ENCODE data around the gene KAZN.

Gene KAZN

GRCh38 chr1:14901371-14901954, 303.0 kb downstream of the KAZN start:
- H3K4me3 ChIP-seq (ENCODE audit: control insufficient read depth, low read depth, low read length), result no peak overlapping the region
- TF ChIP-seq, protein P1, sequence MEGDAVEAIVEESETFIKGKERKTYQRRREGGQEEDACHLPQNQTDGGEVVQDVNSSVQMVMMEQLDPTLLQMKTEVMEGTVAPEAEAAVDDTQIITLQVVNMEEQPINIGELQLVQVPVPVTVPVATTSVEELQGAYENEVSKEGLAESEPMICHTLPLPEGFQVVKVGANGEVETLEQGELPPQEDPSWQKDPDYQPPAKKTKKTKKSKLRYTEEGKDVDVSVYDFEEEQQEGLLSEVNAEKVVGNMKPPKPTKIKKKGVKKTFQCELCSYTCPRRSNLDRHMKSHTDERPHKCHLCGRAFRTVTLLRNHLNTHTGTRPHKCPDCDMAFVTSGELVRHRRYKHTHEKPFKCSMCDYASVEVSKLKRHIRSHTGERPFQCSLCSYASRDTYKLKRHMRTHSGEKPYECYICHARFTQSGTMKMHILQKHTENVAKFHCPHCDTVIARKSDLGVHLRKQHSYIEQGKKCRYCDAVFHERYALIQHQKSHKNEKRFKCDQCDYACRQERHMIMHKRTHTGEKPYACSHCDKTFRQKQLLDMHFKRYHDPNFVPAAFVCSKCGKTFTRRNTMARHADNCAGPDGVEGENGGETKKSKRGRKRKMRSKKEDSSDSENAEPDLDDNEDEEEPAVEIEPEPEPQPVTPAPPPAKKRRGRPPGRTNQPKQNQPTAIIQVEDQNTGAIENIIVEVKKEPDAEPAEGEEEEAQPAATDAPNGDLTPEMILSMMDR (conservative IDR thresholded peaks at IDR 0.05; ENCODE audit: control insufficient read depth, insufficient read depth, low read depth, low read length), result no peak
- DNase-seq (ENCODE audit: low read depth), result no peak

DNA sequence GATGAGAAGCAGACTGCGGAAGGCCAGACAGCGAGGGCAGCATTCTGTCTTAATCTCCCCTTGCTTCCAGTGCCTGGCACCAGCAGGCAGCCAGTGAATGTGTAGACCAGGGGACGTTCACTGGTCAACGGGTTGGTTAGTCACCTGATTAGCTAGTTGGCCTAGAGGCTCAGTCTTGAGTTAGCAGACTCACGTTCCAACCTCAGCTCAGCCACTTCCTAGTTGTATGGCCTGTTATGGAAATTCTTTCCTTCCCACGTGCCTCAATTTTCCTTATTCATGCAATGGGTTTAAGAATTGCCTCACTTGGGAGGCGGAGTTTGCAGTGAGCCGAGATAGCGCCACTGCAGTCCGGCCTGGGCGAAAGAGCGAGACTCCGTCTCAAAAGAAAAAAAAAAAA, 305.4 kb downstream of the KAZN start:
- H3K4me3 ChIP-seq (ENCODE audit: control insufficient read depth, low read depth, low read length), result no peak overlapping the region
- TF ChIP-seq, protein P1 (conservative IDR thresholded peaks at IDR 0.05; ENCODE audit: control insufficient read depth, insufficient read depth, low read depth, low read length), result no peak
- no peak for DNase-seq (ENCODE audit: low read depth)

DNA sequence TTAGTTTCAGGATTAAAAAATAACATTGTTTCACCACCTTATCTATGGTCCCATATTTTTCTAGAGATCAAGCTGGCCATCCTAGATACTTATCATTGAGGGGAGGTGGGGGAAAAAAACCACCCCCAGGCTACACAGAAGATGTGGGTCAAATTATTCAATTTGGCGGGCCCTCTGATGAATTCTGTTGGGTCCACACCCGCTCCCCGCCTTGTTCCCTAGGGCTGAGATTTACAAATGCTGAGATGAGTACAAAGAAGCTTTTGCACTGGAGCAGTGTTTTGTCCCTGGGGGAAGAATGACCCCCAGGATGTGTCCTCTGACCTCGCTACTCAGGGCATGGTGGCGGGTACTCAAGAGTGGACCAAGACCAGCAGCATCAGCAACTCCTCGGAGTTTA, 308.2 kb downstream of the KAZN start:
- H3K4me3 ChIP-seq (ENCODE audit: control insufficient read depth, low read depth, low read length), result no peak overlapping the region
- no peak for DNase-seq (ENCODE audit: low read depth)
- TF ChIP-seq, protein P1 (conservative IDR thresholded peaks at IDR 0.05; ENCODE audit: control insufficient read depth, insufficient read depth, low read depth, low read length), result no peak

GRCh38 chr1:14907416-14907815, 308.9 kb downstream of the KAZN start:
- DNase-seq (ENCODE audit: low read depth), result no peak
- TF ChIP-seq, protein P1 (conservative IDR thresholded peaks at IDR 0.05; ENCODE audit: control insufficient read depth, insufficient read depth, low read depth, low read length), result no peak
- no peak overlapping the region for H3K4me3 ChIP-seq (ENCODE audit: control insufficient read depth, low read depth, low read length)

GRCh38 chr1:14909273-14909672, 310.8 kb downstream of the KAZN start:
- no peak for DNase-seq (ENCODE audit: low read depth)
- TF ChIP-seq, protein P1 (conservative IDR thresholded peaks at IDR 0.05; ENCODE audit: control insufficient read depth, insufficient read depth, low read depth, low read length), result no peak
- H3K4me3 ChIP-seq (ENCODE audit: control insufficient read depth, low read depth, low read length), result no peak overlapping the region

- TF ChIP-seq, protein P1 (conservative IDR thresholded peaks at IDR 0.05; ENCODE audit: control insufficient read depth, insufficient read depth, low read depth, low read length), result no peak
- H3K4me3 ChIP-seq (ENCODE audit: control insufficient read depth, low read depth, low read length), result no peak overlapping the region
- DNase-seq (ENCODE audit: low read depth), result no peak
Observed at GRCh38 chr1:14909920-14910460, 311.5 kb downstream of the KAZN start.

Data from fibroblast of mammary gland (primary cell).